Measurements from ENCODE around the gene ZNF581. TPM values are rescaled to one million over a fixed set of nuclear protein-coding genes. Genes with fewer than 3 reads are reported as not detected.

The ZNF581 gene
- total RNA-seq, 1 experiment from 2014 or later = 39.0 TPM

- ATAC-seq = 0 out of 2 replicates have a peak, but pooled peaks have one; percentile 5
- H3K4me1 ChIP-seq (ENCODE audit: control insufficient read depth, insufficient read depth, low read length) = no peaks in the 10 kb centered on the region
- intact Hi-C loops (cut with micrococcal nuclease; ENCODE audit: unreplicated experiment) (no loop called here), in situ Hi-C loops (cut with HindIII; ENCODE audit: low pct_unique_long_range_greater_than_20kb, low sequenced_read_pairs) (no loop called here)
- no peaks in the 10 kb centered on the region for H3K9me3 ChIP-seq (ENCODE audit: control insufficient read depth, insufficient read depth, low read depth, low read length)
- H3K36me3 ChIP-seq (ENCODE audit: control insufficient read depth, insufficient read depth, low read length) = peaks cover 5% of the 10 kb centered on the region
- H3K4me3 ChIP-seq (ENCODE audit: low read depth in 2 of 2, low read length in 2 of 2) = no peak overlapping the region
- DNase-seq (ENCODE audit: low read depth, low spot score) = no peak
- no peaks in the 10 kb centered on the region for H3K27me3 ChIP-seq (ENCODE audit: control insufficient read depth, insufficient read depth, low read length)
- H3K27ac ChIP-seq (ENCODE audit: low read length) = no peak overlapping the region
- CTCF ChIA-PET = no interaction called here
- no peak for TF ChIP-seq TCF7L2 (IDR thresholded peaks at IDR 0.05; ENCODE audit: low read depth, low read length)
- TF ChIP-seq REST (IDR thresholded peaks at IDR 0.05; ENCODE audit: insufficient read depth in 1 of 2, low read depth in 2 of 2, low read length in 1 of 2) = no peak
- TF ChIP-seq SIN3A (IDR thresholded peaks at IDR 0.05; ENCODE audit: borderline replicate concordance, insufficient read depth, low read depth, low read length) = no peak
- TF ChIP-seq POLR2AphosphoS5 (IDR thresholded peaks at IDR 0.05; ENCODE audit: low read depth, low read length) = no peak
- no peak for TF ChIP-seq CTCF (IDR thresholded peaks at IDR 0.05)
- BruUV-seq (replicated peaks) = no TSS peak
- POLR2A ChIA-PET = no interaction called here
Observed at GRCh38 chr19:55694656-55695491, 51.4 kb downstream of the ZNF581 start.

Other genes with a start within 250 kb of the ZNF581 start
- 635 TPM for gene UBE2S, start 235.9 kb upstream of the ZNF581 start, total RNA-seq (2021; ENCODE audit: unreplicated experiment)
- gene SHISA7, start 200.3 kb upstream of the ZNF581 start, total RNA-seq (2021; ENCODE audit: unreplicated experiment) = 0.03 TPM
- 150 TPM for gene ISOC2, start 182.0 kb upstream of the ZNF581 start, total RNA-seq (2021; ENCODE audit: unreplicated experiment)
- not detected for gene C19orf85, start 178.9 kb upstream of the ZNF581 start, total RNA-seq (2021; ENCODE audit: unreplicated experiment)
- 21.7 TPM for gene ZNF628, start 167.0 kb upstream of the ZNF581 start, total RNA-seq (2021; ENCODE audit: unreplicated experiment)
- gene NAT14, start 158.5 kb upstream of the ZNF581 start, total RNA-seq (2021; ENCODE audit: unreplicated experiment) = 93.1 TPM
- 13.0 TPM for gene SSC5D, start 155.2 kb upstream of the ZNF581 start, total RNA-seq (2021; ENCODE audit: unreplicated experiment)
- gene SBK2, start 106.5 kb upstream of the ZNF581 start, total RNA-seq (2021; ENCODE audit: unreplicated experiment) = 0.69 TPM
- 4.0 TPM for gene SBK3, start 98.1 kb upstream of the ZNF581 start, total RNA-seq (2021; ENCODE audit: unreplicated experiment)
- 39.5 TPM for gene ZNF579, start 62.8 kb upstream of the ZNF581 start, total RNA-seq (2021; ENCODE audit: unreplicated experiment)
- gene FIZ1, start 44.1 kb upstream of the ZNF581 start, total RNA-seq (2021; ENCODE audit: unreplicated experiment) = 28.5 TPM
- gene ZNF524, start 43.4 kb upstream of the ZNF581 start, total RNA-seq (2021; ENCODE audit: unreplicated experiment) = 26.4 TPM
- 25.6 TPM for gene ZNF865, start 38.0 kb upstream of the ZNF581 start, total RNA-seq (2021; ENCODE audit: unreplicated experiment)
- 8.9 TPM for gene ZNF784, start 19.1 kb upstream of the ZNF581 start, total RNA-seq (2021; ENCODE audit: unreplicated experiment)
- 58.0 TPM for gene ZNF580, start 2.6 kb upstream of the ZNF581 start, total RNA-seq (2021; ENCODE audit: unreplicated experiment)
- gene CCDC106, start 4.6 kb downstream of the ZNF581 start, total RNA-seq (2021; ENCODE audit: unreplicated experiment) = 47.8 TPM
- gene U2AF2, start 11.4 kb downstream of the ZNF581 start, total RNA-seq (2021; ENCODE audit: unreplicated experiment) = 545 TPM
- 361 TPM for gene EPN1, start 31.6 kb downstream of the ZNF581 start, total RNA-seq (2021; ENCODE audit: unreplicated experiment)
- gene NLRP9, start 94.8 kb downstream of the ZNF581 start, total RNA-seq (2021; ENCODE audit: unreplicated experiment) = not detected
- not detected for gene RFPL4A, start 115.4 kb downstream of the ZNF581 start, total RNA-seq (2021; ENCODE audit: unreplicated experiment)
- not detected for gene RFPL4AL1, start 125.5 kb downstream of the ZNF581 start, total RNA-seq (2021; ENCODE audit: unreplicated experiment)
- gene NLRP11, start 188.3 kb downstream of the ZNF581 start, total RNA-seq (2021; ENCODE audit: unreplicated experiment) = 0.18 TPM
- not detected for gene NLRP4, start 192.9 kb downstream of the ZNF581 start, total RNA-seq (2021; ENCODE audit: unreplicated experiment)